H9 (cell line): ENCODE measurements around the gene SV2A. TPM values are rescaled to one million over a fixed set of nuclear protein-coding genes. Genes with fewer than 3 reads are reported as not detected.

Experiments
- DNase-seq: peaks from one replicate; pipeline ENCODE4 v3.0.0-alpha.2; 2017
- H2AFZ ChIP-seq: one replicate; pipeline ENCODE4 v1.6.1; 2013; ENCODE audit warnings: mild to moderate bottlenecking, low read length, control low read depth, moderate library complexity
- H2AK5ac ChIP-seq: 2 replicates; pipeline ENCODE4 v1.6.1; 2013; ENCODE audit warnings: low read length, control low read depth, mixed read lengths; ENCODE audit not compliant: insufficient read length
- H2BK120ac ChIP-seq: one replicate; pipeline ENCODE4 v1.6.1; 2013; ENCODE audit warnings: low read depth, mild to moderate bottlenecking, low read length, control low read depth, inconsistent platforms; ENCODE audit not compliant: poor library complexity, severe bottlenecking
- H2BK12ac ChIP-seq: 2 replicates; pipeline ENCODE4 v1.6.1; 2013; ENCODE audit warnings: low read length, control low read depth, mixed read lengths, low read depth; ENCODE audit not compliant: insufficient read length
- H2BK15ac ChIP-seq: 2 replicates; pipeline ENCODE4 v1.6.1; 2013; ENCODE audit warnings: low read depth, low read length, control low read depth
- H2BK20ac ChIP-seq: one replicate; pipeline ENCODE4 v1.6.1; 2013; ENCODE audit warnings: low read depth, mild to moderate bottlenecking, low read length, control low read depth, inconsistent platforms; ENCODE audit not compliant: poor library complexity, severe bottlenecking
- H2BK5ac ChIP-seq: 2 replicates; pipeline ENCODE4 v1.6.1; 2013; ENCODE audit warnings: low read length, control low read depth, mixed read lengths; ENCODE audit not compliant: insufficient read length
- H3K14ac ChIP-seq: 2 replicates; pipeline ENCODE4 v1.6.1; 2013; ENCODE audit warnings: low read length, control low read depth; ENCODE audit not compliant: insufficient read depth
- H3K18ac ChIP-seq: 2 replicates; pipeline ENCODE4 v1.6.1; 2013; ENCODE audit warnings: low read depth, mild to moderate bottlenecking, mixed read lengths, low read length, control low read depth; ENCODE audit not compliant: insufficient read length
- H3K23ac ChIP-seq: 2 replicates; pipeline ENCODE4 v1.6.1; 2013; ENCODE audit warnings: low read length, control low read depth, mixed read lengths, low read depth; ENCODE audit not compliant: insufficient read length
- H3K23me2 ChIP-seq: 2 replicates; pipeline ENCODE4 v1.6.1; 2013; ENCODE audit warnings: low read depth, mild to moderate bottlenecking, mixed read lengths, low read length, control low read depth; ENCODE audit not compliant: insufficient read length, poor library complexity, severe bottlenecking
- H3K27ac ChIP-seq: 2 replicates; pipeline ENCODE4 v1.5.1; 2013; ENCODE audit warnings: low read length, control low read depth, mixed read lengths, low read depth; ENCODE audit not compliant: insufficient read length
- H3K27me3 ChIP-seq: 2 replicates; pipeline ENCODE4 v1.6.1; 2013; ENCODE audit warnings: low read length, control low read depth, inconsistent platforms; ENCODE audit not compliant: insufficient read depth
- H3K4ac ChIP-seq: 2 replicates; pipeline ENCODE4 v1.6.1; 2013; ENCODE audit warnings: low read depth, mild to moderate bottlenecking, control low read depth, inconsistent platforms, low read length, moderate library complexity
- H3K4me1 ChIP-seq: 2 replicates; pipeline ENCODE4 v1.6.1; 2013; ENCODE audit warnings: low read length, control low read depth, inconsistent platforms; ENCODE audit not compliant: insufficient read depth
- H3K4me2 ChIP-seq: 2 replicates; pipeline ENCODE4 v1.6.1; 2013; ENCODE audit warnings: low read length, control low read depth, mixed read lengths; ENCODE audit not compliant: insufficient read length, insufficient read depth
- H3K56ac ChIP-seq: 2 replicates; pipeline ENCODE4 v1.6.1; 2013; ENCODE audit warnings: low read depth, mild to moderate bottlenecking, mixed read lengths, low read length, control low read depth; ENCODE audit not compliant: insufficient read length
- H3K79me1 ChIP-seq: 2 replicates; pipeline ENCODE4 v1.6.1; 2013; ENCODE audit warnings: low read depth, mild to moderate bottlenecking, moderate library complexity, low read length, control low read depth, inconsistent platforms; ENCODE audit not compliant: insufficient read depth, poor library complexity, severe bottlenecking
- H3K79me2 ChIP-seq: 2 replicates; pipeline ENCODE4 v1.6.1; 2013; ENCODE audit warnings: low read length, control low read depth, inconsistent platforms; ENCODE audit not compliant: insufficient read depth
- H3K9ac ChIP-seq: 2 replicates; pipeline ENCODE4 v1.6.1; 2013; ENCODE audit warnings: low read length, control low read depth, mixed read lengths; ENCODE audit not compliant: insufficient read length; ENCODE audit errors: extremely low read depth
- H3K9me3 ChIP-seq: one replicate; pipeline ENCODE4 v1.6.1; 2013; ENCODE audit warnings: low read depth, low read length, inconsistent platforms; ENCODE audit not compliant: control insufficient read depth
- H3T11ph ChIP-seq: one replicate; pipeline ENCODE4 v1.6.1; 2013; ENCODE audit warnings: mild to moderate bottlenecking, low read length, control low read depth, inconsistent platforms
- H4K20me1 ChIP-seq: one replicate; pipeline ENCODE4 v1.6.1; 2013; ENCODE audit not compliant: control insufficient read depth, insufficient read length, insufficient read depth
- H4K5ac ChIP-seq: 2 replicates; pipeline ENCODE4 v1.6.1; 2013; ENCODE audit warnings: low read depth, mild to moderate bottlenecking, mixed read lengths, low read length, control low read depth; ENCODE audit not compliant: insufficient read length
- H4K8ac ChIP-seq: replicated peaks from 2 replicates; pipeline ENCODE4 v1.6.1; 2013; ENCODE audit warnings: low read length, control low read depth, mixed read lengths, low read depth; ENCODE audit not compliant: insufficient read length
- H4K91ac ChIP-seq: 2 replicates; pipeline ENCODE4 v1.6.1; 2013; ENCODE audit warnings: low read depth, mild to moderate bottlenecking, moderate library complexity, mixed read lengths, low read length, control low read depth; ENCODE audit not compliant: insufficient read length
- H3K27ac Mint-ChIP-seq, 3 experiments: 2 replicates in 2 of 3; 3 replicates in 1 of 3; pipeline ENCODE4 v1.8.0; 2020 to 2021; ENCODE audit warnings: mixed read lengths in 3 of 3, mild to moderate bottlenecking in 1 of 3, moderate library complexity in 1 of 3
- H3K27me3 Mint-ChIP-seq: 2 replicates; pipeline ENCODE4 v1.8.0; 2021; ENCODE audit warnings: low read depth, mild to moderate bottlenecking, moderate library complexity, mixed read lengths
- H3K36me3 Mint-ChIP-seq, 3 experiments: 2 replicates in 2 of 3; 3 replicates in 1 of 3; pipeline ENCODE4 v1.8.0; 2020 to 2021; ENCODE audit warnings: low read depth in 3 of 3, mixed read lengths in 3 of 3; ENCODE audit not compliant: insufficient read depth in 1 of 3
- H3K4me1 Mint-ChIP-seq, 2 experiments: 2 replicates each; pipeline ENCODE4 v1.8.0; 2020; ENCODE audit warnings: mixed read lengths in 2 of 2
- H3K4me3 Mint-ChIP-seq, 2 experiments: 2 replicates in 1 of 2; 3 replicates in 1 of 2; pipeline ENCODE4 v1.8.0; 2020 to 2021; ENCODE audit warnings: mild to moderate bottlenecking in 2 of 2, mixed read lengths in 2 of 2, moderate library complexity in 1 of 2
- H3K9me3 Mint-ChIP-seq, 2 experiments: 2 replicates in 1 of 2; 3 replicates in 1 of 2; pipeline ENCODE4 v1.8.0; 2020; ENCODE audit warnings: mild to moderate bottlenecking in 2 of 2, mixed read lengths in 2 of 2, moderate library complexity in 1 of 2
- CTCF ChIP-seq: fragments of 200-600 bp; sonication (generic); conservative IDR thresholded peaks from 3 replicates; pipeline ENCODE4 v1.8.0; 2021; ENCODE audit warnings: antibody characterized with exemption, mild to moderate bottlenecking
- WGBS: extraction: QIAGEN DNeasy Blood & Tissue Kit; methylation state at CpG from one replicate; pipeline ENCODE4 v1.1.7; 2013; ENCODE audit warnings: missing lambda C conversion rate, low lambda C conversion rate, mixed read lengths; ENCODE audit not compliant: insufficient read length; ENCODE audit errors: extremely low coverage; 5-methylcytosine and 5-hydroxymethylcytosine counted together
- total RNA-seq: library from RNA; stranded (reverse); gene quantifications from 2 replicates; pipeline ENCODE4 v1.2.1, GENCODE V29; 2021

The SV2A gene
- total RNA-seq, 1 experiment from 2014 or later = 42.4 TPM

- H2BK5ac ChIP-seq = no peak overlapping the region
- no peak for TF ChIP-seq CTCF
- WGBS = no CpG with 5 or more reads among the region's 13 CpGs
Measured at GRCh38 chr1:149931212-149931790, 13.7 kb upstream of the SV2A start.

More at GRCh38 chr1:149931212-149931790, 13.7 kb upstream of the SV2A start:
- Mint-ChIP-seq H3K36me3 (peaks cover 2 to 9% (median 8%) of the 10 kb centered on the region in 3 experiments), H3K4me3 (no peak overlapping the region), H3K9me3 (no peaks in the 10 kb centered on the region; a peak in 1 of 5 replicates), H3K27me3 (no peaks in the 10 kb centered on the region), H3K4me1 (peaks cover 22 to 23% of the 10 kb centered on the region in 2 experiments), H3K27ac (no peak overlapping the region; a peak in 1 of 7 replicates)
- Histone ChIP-seq H4K8ac (no peak overlapping the region), H3K14ac (no peak overlapping the region), H4K5ac (no peak overlapping the region), H3K4me2 (no peak overlapping the region), H3K79me2 (peaks cover 7% of the 10 kb centered on the region; the same call in 1 of the 2 replicates), H3K4ac (no peak overlapping the region), H2BK15ac (no peak overlapping the region), H3K79me1 (peaks cover 7% of the 10 kb centered on the region), H3K9me3 (no peaks in the 10 kb centered on the region), H3K23ac (no peak overlapping the region), H2AK5ac (no peak overlapping the region), H2BK12ac (no peak overlapping the region), H3K4me1 (peaks cover 2% of the 10 kb centered on the region; the same call in 1 of the 2 replicates), H3T11ph (no peak overlapping the region), H2BK20ac (no peak overlapping the region), H3K27me3 (no peaks in the 10 kb centered on the region), H3K56ac (no peak overlapping the region), H3K9ac (no peak overlapping the region), H4K20me1 (no peaks in the 10 kb centered on the region), H3K23me2 (peaks cover 11% of the 10 kb centered on the region), H2AFZ (no peak overlapping the region), H4K91ac (no peak overlapping the region), H3K27ac (no peak overlapping the region), H2BK120ac (no peak overlapping the region), H3K18ac (no peak overlapping the region)
- DNase-seq = no peak
